OCI-LY1 (cell line): ENCODE results near the gene ZNF618.

Experiments
- H2AFZ ChIP-seq: fragments of 200-600 bp; sonication (generic), shearing (Covaris generic); 2 replicates; pipeline ENCODE4 v1.6.0; 2014; ENCODE audit warnings: antibody characterized with exemption, mild to moderate bottlenecking, low read length
- H3F3A ChIP-seq: fragments of 200-600 bp; sonication (generic), shearing (Covaris generic); 2 replicates; pipeline ENCODE4 v1.6.0; 2014; ENCODE audit warnings: mild to moderate bottlenecking, antibody characterized with exemption, low read length, moderate library complexity; ENCODE audit not compliant: insufficient read depth
- H3K27ac ChIP-seq: fragments of 200-600 bp; sonication (generic); 2 replicates; pipeline ENCODE4 v1.5.1; 2014; ENCODE audit warnings: low read length, mixed run types, mild to moderate bottlenecking, low read depth; ENCODE audit not compliant: poor library complexity, severe bottlenecking
- H3K27me3 ChIP-seq: fragments of 200-600 bp; sonication (generic); 2 replicates; pipeline ENCODE4 v1.6.0; 2014; ENCODE audit warnings: antibody characterized with exemption, mild to moderate bottlenecking, low read length, moderate library complexity; ENCODE audit not compliant: insufficient read depth
- H3K36me3 ChIP-seq: fragments of 200-600 bp; sonication (generic); 2 replicates; pipeline ENCODE4 v1.6.1; 2014; ENCODE audit warnings: mild to moderate bottlenecking, antibody characterized with exemption, low read length, moderate library complexity, mixed read lengths; ENCODE audit not compliant: insufficient read depth
- H3K4me1 ChIP-seq: fragments of 200-600 bp; sonication (generic); 2 replicates; pipeline ENCODE4 v1.5.1; 2014; ENCODE audit warnings: mild to moderate bottlenecking, low read length, moderate library complexity; ENCODE audit not compliant: insufficient read depth, severe bottlenecking
- H3K4me2 ChIP-seq: fragments of 200-600 bp; sonication (generic), shearing (Covaris generic); 2 replicates; pipeline ENCODE4 v1.6.1; 2014; ENCODE audit warnings: low read length
- H3K4me3 ChIP-seq: fragments of 200-600 bp; sonication (generic); 2 replicates; pipeline ENCODE4 v1.5.1; 2014; ENCODE audit warnings: low read length, low read depth, mild to moderate bottlenecking, mixed read lengths; ENCODE audit not compliant: poor library complexity, severe bottlenecking
- H3K79me2 ChIP-seq: fragments of 200-600 bp; shearing (Covaris generic); 2 replicates; pipeline ENCODE4 v1.6.1; 2016; ENCODE audit warnings: mixed run types, low read length, mixed read lengths; ENCODE audit not compliant: insufficient read depth
- H3K9ac ChIP-seq: fragments of 200-600 bp; sonication (generic), shearing (Covaris generic); 2 replicates; pipeline ENCODE4 v1.6.1; 2014; ENCODE audit warnings: mild to moderate bottlenecking, low read length, mixed read lengths
- H3K9me2 ChIP-seq: fragments of 200-600 bp; sonication (generic), shearing (Covaris generic); 2 replicates; pipeline ENCODE4 v1.6.1; 2014; ENCODE audit warnings: low read depth, mild to moderate bottlenecking, low read length, mixed read lengths
- H3K9me3 ChIP-seq: fragments of 200-600 bp; shearing (Covaris generic); 2 replicates; pipeline ENCODE4 v1.6.1; 2014; ENCODE audit warnings: low read length, mixed read lengths
- H4K20me1 ChIP-seq: fragments of 200-600 bp; sonication (generic), shearing (Covaris generic); 2 replicates; pipeline ENCODE4 v1.6.0; 2016; ENCODE audit warnings: mild to moderate bottlenecking, low read length; ENCODE audit not compliant: insufficient read depth
- CTCF ChIP-seq: fragments of 200-600 bp; sonication (generic), shearing (Covaris generic); IDR thresholded peaks from 2 replicates; pipeline ENCODE4 v1.5.1; 2017; ENCODE audit warnings: mild to moderate bottlenecking, antibody characterized with exemption, low read length, moderate library complexity, mixed read lengths
- EZH2 ChIP-seq: fragments of 200-600 bp; sonication (generic), shearing (Covaris generic); IDR thresholded peaks from 2 replicates; pipeline ENCODE4 v1.8.0; 2017; ENCODE audit warnings: borderline replicate concordance, mixed run types, mild to moderate bottlenecking, antibody characterized with exemption, low read length, moderate library complexity, mixed read lengths

Gene ZNF618

GRCh38 chr9:113985968-113986585 is 110.0 kb downstream of the ZNF618 start:
- no peak overlapping the region for H2AFZ ChIP-seq
- H3K4me2 ChIP-seq, result no peak overlapping the region
- no peak overlapping the region for H3K4me3 ChIP-seq
- H3K36me3 ChIP-seq, result no peaks in the 10 kb centered on the region
- no peaks in the 10 kb centered on the region for H3F3A ChIP-seq
- no peak overlapping the region for H3K27ac ChIP-seq
- H3K4me1 ChIP-seq, result no peaks in the 10 kb centered on the region
- H3K79me2 ChIP-seq, result no peaks in the 10 kb centered on the region
- H3K9me2 ChIP-seq, result no peaks in the 10 kb centered on the region
- TF ChIP-seq EZH2, result no peak
- no peak for TF ChIP-seq CTCF
- H3K27me3 ChIP-seq, result no peaks in the 10 kb centered on the region
- no peaks in the 10 kb centered on the region for H3K9me3 ChIP-seq
- H3K9ac ChIP-seq, result no peak overlapping the region
- no peaks in the 10 kb centered on the region for H4K20me1 ChIP-seq

- Histone ChIP-seq H2AFZ (no peak overlapping the region), H3K9me2 (no peaks in the 10 kb centered on the region)
- TF ChIP-seq CTCF (no peak), EZH2 (no peak)
These were observed 110.8 kb downstream of the ZNF618 start for GRCh38 chr9:113986931-113987330.

DNA sequence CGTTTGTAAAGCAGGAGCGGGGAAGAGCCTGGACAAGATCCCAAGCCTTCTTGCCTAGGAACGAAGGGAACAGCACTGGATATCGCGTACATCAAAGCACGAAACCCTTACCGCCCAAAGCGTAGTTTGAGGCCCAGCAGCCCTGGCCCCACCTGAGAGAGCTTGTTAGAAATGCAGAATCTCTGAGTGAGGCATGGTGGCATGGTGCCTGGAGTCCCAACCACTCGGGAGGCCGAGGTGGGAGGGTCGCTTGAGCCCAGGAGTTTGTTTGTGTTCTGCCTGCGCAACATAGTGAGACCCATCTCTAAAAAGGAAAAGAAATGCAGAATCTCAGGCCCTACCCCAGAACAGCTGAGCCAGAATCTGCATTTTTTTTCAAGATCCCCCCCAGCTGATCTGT is 111.4 kb downstream of the ZNF618 start:
- no peaks in the 10 kb centered on the region for H3F3A ChIP-seq
- no peaks in the 10 kb centered on the region for H3K36me3 ChIP-seq
- no peak for TF ChIP-seq EZH2
- TF ChIP-seq CTCF, result no peak
- H3K9ac ChIP-seq, result no peak overlapping the region
- no peaks in the 10 kb centered on the region for H3K27me3 ChIP-seq
- H3K27ac ChIP-seq, result no peak overlapping the region
- no peaks in the 10 kb centered on the region for H3K9me2 ChIP-seq
- no peaks in the 10 kb centered on the region for H4K20me1 ChIP-seq
- H3K4me1 ChIP-seq, result no peaks in the 10 kb centered on the region
- H3K9me3 ChIP-seq, result no peaks in the 10 kb centered on the region
- no peak overlapping the region for H3K4me2 ChIP-seq
- H3K4me3 ChIP-seq, result no peak overlapping the region
- H3K79me2 ChIP-seq, result no peaks in the 10 kb centered on the region
- no peak overlapping the region for H2AFZ ChIP-seq

More at GRCh38 chr9:113986931-113987330, 110.8 kb downstream of the ZNF618 start:
- H4K20me1 ChIP-seq, result no peaks in the 10 kb centered on the region
- H3K4me3 ChIP-seq, result no peak overlapping the region
- no peaks in the 10 kb centered on the region for H3F3A ChIP-seq
- no peak overlapping the region for H3K27ac ChIP-seq
- no peaks in the 10 kb centered on the region for H3K4me1 ChIP-seq
- H3K36me3 ChIP-seq, result no peaks in the 10 kb centered on the region
- H3K4me2 ChIP-seq, result no peak overlapping the region
- no peaks in the 10 kb centered on the region for H3K79me2 ChIP-seq
- no peaks in the 10 kb centered on the region for H3K9me3 ChIP-seq
- no peaks in the 10 kb centered on the region for H3K27me3 ChIP-seq
- H3K9ac ChIP-seq, result no peak overlapping the region
